ENCODE measurements around the gene ARF3. TPM values are rescaled to one million over a fixed set of nuclear protein-coding genes. Genes with fewer than 3 reads are reported as not detected.

The ARF3 gene
- total RNA-seq = 38.2 TPM

GRCh38 chr12:48957141-48958048 is at the start of gene ARF3:
TSS of gene ARF3 (minus strand) at chr12:48957487. CDS start at chr12:48941095, 16,392 bp downstream.
- Histone ChIP-seq H3K4me1 (ENCODE audit: insufficient read depth, low read length) (peaks cover 37% of the 10 kb centered on the region), H3K27me3 (ENCODE audit: insufficient read depth, low read length) (no peaks in the 10 kb centered on the region), H3K9me3 (ENCODE audit: low read depth, low read length) (no peaks in the 10 kb centered on the region), H3K4me3 (ENCODE audit: low read length) (peak within 1 kb of the TSS; percentile 94)

DNA sequence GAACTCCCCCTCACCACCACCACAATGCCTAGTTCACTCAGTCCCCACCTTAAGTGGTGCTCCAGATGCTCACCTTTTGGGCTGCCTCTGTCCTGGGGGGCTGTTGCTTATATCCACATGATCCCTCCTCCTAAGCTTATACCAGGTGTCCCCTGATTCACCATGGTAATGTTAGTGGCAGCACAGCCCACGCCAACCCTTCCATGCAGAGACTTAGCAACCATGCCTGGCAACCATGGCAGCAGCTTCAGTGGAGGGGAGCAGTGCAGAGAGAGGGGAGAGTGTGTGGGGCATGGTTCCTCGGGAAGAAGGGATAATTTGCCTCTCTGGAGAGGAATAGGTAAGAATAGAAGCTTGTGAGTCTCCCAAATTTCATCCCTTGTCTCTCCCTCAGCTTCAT is 43.1 kb upstream of the ARF3 start:
- peaks cover 44% of the 10 kb centered on the region for H3K27me3 ChIP-seq (ENCODE audit: insufficient read depth, low read length)

DNA sequence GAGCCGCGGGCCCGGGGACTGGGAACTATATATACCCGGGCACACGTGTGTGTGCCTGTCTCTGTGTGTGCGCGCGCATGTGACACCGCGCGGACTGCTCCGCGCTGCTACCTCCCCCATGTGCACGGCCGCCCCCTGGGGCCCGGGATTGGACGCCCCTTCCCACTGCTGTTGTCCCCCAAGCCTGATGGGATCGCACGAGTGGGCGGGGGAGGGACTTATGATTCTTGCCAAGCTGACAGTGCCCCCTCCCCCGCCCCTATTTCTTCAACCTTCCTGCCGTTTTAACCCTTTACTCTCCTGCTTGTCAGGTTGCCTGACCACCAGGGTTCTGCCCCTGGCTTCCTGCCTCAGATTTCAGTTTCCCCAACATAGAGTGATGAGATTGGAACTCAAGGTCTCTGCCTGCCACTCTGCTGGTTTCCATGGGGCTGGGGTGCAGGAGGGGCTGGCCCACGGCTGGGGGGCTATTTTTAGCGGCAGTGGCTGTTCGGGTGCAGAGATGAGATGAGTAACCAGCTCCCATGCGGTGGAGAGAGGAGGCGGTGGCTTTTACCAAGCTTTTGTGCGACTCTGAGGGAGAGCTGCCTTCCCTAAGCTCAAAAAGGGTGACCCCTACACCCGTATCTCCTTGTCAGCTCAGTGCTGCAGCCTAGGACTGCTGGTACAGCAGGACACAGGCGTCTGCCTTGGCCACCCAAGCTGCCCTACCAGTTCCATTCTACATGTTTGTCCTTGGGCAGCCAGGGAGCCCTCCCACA is 42.3 kb upstream of the ARF3 start, which contains the start of gene DDN:
TSS of gene DDN (minus strand) at position 5 of the 761 bp plus-strand sequence. CDS start 88 bp downstream, outside the sequence.
- Histone ChIP-seq H3K4me3 (ENCODE audit: low read length) (peak within 1 kb of the TSS; percentile 8), H3K9me3 (ENCODE audit: low read depth, low read length) (no peaks in the 10 kb centered on the region), H3K27me3 (ENCODE audit: insufficient read depth, low read length) (peaks cover 50% of the 10 kb centered on the region), H3K4me1 (ENCODE audit: insufficient read depth, low read length) (peaks cover 37% of the 10 kb centered on the region)

More for the DNA sequence above, 43.1 kb upstream of the ARF3 start:
- H3K4me1 ChIP-seq (ENCODE audit: insufficient read depth, low read length) = peaks cover 32% of the 10 kb centered on the region
- no peaks in the 10 kb centered on the region for H3K9me3 ChIP-seq (ENCODE audit: low read depth, low read length)
- no peak overlapping the region for H3K4me3 ChIP-seq (ENCODE audit: low read length)

GRCh38 chr12:48998497-48999353 is 41.4 kb upstream of the ARF3 start:
- peaks cover 37% of the 10 kb centered on the region for H3K4me1 ChIP-seq (ENCODE audit: insufficient read depth, low read length)
- H3K9me3 ChIP-seq (ENCODE audit: low read depth, low read length) = no peaks in the 10 kb centered on the region
- H3K4me3 ChIP-seq (ENCODE audit: low read length) = peak overlapping the region; percentile 8
- H3K27me3 ChIP-seq (ENCODE audit: insufficient read depth, low read length) = peaks cover 58% of the 10 kb centered on the region

- no peaks in the 10 kb centered on the region for H3K9me3 ChIP-seq (ENCODE audit: low read depth, low read length)
- H3K27me3 ChIP-seq (ENCODE audit: insufficient read depth, low read length) = peaks cover 66% of the 10 kb centered on the region
- H3K4me3 ChIP-seq (ENCODE audit: low read length) = peak overlapping the region; percentile 8
- peaks cover 37% of the 10 kb centered on the region for H3K4me1 ChIP-seq (ENCODE audit: insufficient read depth, low read length)
These were observed 40.6 kb upstream of the ARF3 start for GRCh38 chr12:48997719-48998496.

DNA sequence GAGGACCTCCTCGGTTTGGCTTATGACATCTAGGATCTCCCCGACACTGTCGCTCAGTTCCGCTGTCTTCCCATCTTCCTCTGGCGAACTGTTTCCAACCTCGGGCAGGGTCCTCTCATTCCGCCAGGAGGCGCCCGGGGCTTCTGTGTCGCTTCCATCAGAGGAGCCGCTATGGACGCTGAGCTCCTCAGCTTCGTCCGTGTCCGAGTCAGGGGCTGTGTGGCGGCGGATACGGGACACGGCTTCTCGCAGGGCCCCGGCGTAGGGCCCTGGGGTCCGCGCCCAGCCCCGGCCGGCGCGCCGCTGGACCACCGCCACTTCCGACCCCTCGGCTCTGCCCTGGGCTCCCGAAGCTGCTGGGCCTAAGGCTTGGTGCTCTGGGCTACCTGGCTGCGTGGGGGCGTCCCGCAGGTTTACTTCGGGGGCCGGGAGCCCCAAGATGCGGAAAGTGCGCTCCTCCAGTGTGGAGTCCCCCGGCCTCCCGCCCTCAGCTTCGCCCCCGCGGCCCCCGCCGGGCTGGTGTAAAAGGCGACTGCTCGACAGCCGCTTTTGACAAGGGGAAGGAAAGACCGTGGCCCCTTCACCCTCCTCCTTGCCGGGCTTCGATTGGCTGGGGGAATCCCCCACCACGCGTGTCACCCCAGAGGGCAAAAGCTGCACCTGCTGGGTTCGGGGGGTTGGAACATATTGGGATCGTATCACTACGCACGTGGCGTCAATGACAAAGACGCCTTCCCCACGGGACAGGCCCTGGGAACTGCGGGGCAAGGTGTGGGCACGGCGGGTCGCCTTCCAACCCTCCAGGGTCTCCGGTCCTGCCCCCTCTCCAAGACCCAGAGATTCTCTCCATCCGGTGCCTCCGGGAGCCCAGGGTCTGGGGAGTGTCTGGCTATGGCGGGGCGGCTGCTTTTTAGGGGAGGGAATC is 39.8 kb upstream of the ARF3 start:
- Histone ChIP-seq H3K4me1 (ENCODE audit: insufficient read depth, low read length) (peaks cover 37% of the 10 kb centered on the region), H3K27me3 (ENCODE audit: insufficient read depth, low read length) (peaks cover 68% of the 10 kb centered on the region), H3K4me3 (ENCODE audit: low read length) (peak overlapping the region; percentile 26), H3K9me3 (ENCODE audit: low read depth, low read length) (no peaks in the 10 kb centered on the region)

DNA sequence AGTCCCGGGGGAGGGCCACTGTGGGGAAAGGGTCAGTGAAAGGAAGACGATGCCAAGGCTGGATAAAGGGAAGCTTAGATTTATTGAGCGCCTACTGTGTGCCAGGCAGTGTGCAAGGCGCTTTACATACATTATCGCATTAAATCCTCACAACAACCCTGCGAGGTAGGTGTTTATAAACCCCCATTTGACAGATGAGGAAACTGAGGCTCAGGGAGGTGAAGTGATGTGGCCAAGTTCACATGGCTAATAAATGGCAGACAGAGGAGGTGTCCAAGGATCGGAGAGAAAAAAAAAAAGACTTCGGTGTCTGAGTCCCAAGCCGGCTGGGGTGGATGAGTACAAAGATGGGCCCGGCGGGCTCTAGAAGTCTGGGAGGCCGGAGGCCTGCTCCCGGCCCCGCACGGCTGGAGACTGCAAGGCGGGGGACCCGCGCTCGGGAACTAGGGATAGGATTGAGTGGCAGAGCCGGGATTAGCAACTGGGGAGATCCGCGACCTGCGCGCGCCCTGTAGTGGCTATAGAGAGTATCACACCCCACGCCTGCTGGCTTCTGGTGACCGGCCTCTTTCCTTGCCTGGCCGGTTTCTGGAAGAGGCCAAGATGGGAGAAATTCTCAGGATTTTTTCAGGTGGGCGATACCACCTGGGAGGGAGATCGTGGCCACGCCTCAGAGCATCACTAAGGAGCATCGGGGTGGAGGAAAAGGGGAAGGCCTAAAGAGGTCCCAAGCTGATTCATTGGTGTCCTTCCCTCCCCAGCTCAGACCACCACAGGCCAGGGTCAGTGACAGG is 38.0 kb upstream of the ARF3 start:
- Histone ChIP-seq H3K4me1 (ENCODE audit: insufficient read depth, low read length) (peaks cover 37% of the 10 kb centered on the region), H3K9me3 (ENCODE audit: low read depth, low read length) (no peaks in the 10 kb centered on the region), H3K4me3 (ENCODE audit: low read length) (no peak overlapping the region), H3K27me3 (ENCODE audit: insufficient read depth, low read length) (peaks cover 59% of the 10 kb centered on the region)

GRCh38 chr12:48994224-48995085 is 37.2 kb upstream of the ARF3 start:
- H3K4me3 ChIP-seq (ENCODE audit: low read length) = no peak overlapping the region
- H3K9me3 ChIP-seq (ENCODE audit: low read depth, low read length) = no peaks in the 10 kb centered on the region
- H3K27me3 ChIP-seq (ENCODE audit: insufficient read depth, low read length) = peaks cover 56% of the 10 kb centered on the region
- peaks cover 31% of the 10 kb centered on the region for H3K4me1 ChIP-seq (ENCODE audit: insufficient read depth, low read length)

DNA sequence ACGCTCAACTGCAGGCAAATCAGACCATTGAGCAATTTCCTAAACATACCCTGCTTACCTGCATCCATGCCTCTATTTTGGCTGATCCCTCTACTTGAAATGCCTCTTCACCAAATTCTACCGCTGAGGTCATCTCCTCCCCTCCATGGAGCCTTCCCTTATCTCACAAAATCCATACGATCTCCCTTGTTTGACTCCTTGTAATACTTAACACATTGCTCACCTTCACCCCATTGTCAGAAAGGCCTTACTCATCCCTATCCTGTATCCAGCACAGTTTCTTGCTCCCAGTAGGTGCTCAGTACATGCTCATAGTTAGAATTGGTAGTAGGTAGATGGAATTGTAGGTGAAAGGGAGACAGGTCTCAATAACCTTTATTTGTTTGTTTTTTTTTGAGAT is 36.5 kb upstream of the ARF3 start:
- H3K9me3 ChIP-seq (ENCODE audit: low read depth, low read length) = no peaks in the 10 kb centered on the region
- peaks cover 57% of the 10 kb centered on the region for H3K27me3 ChIP-seq (ENCODE audit: insufficient read depth, low read length)
- no peak overlapping the region for H3K4me3 ChIP-seq (ENCODE audit: low read length)
- peaks cover 25% of the 10 kb centered on the region for H3K4me1 ChIP-seq (ENCODE audit: insufficient read depth, low read length)

DNA sequence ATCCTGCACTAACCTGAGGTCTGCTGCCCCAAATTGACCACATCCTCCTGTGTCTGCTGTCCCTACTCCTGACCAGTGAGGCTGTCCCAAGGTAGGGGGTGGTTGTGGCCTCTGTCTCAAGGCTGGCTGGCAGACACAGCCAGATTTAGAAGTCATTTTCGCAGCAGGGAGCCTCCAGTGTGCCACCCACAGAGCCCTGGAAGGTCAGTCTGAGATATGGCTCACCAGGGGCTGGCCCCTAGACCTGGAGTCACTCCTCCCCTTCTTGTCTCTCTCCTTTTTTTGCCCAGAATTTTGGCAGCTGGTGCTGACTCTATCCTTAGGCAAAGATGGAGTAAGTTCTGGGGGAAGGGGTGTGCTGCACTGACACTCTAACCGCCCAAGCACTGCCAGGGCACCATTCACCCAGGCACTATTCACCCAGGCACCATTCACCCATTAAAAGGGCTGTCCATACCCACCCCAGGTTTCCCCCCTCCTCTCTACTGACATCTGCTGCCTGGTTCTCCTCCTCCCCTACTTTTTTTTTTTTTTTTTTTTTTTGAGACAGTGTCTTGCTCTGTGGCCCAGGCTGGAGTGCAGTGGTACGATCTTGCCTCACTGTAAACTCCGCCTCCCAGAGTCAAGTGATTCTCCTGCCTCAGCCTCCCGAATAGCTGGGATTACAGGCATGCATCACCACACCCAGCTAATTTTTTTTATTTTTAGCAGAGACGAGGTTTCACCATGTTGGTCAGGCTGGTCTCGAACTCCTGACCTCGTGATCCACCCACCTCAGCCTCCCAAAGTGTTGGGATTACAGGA is 34.2 kb upstream of the ARF3 start:
- Histone ChIP-seq H3K4me3 (ENCODE audit: low read length) (no peak overlapping the region), H3K4me1 (ENCODE audit: insufficient read depth, low read length) (peaks cover 6% of the 10 kb centered on the region), H3K27me3 (ENCODE audit: insufficient read depth, low read length) (peaks cover 49% of the 10 kb centered on the region), H3K9me3 (ENCODE audit: low read depth, low read length) (no peaks in the 10 kb centered on the region)

GRCh38 chr12:48990552-48990951 is 33.3 kb upstream of the ARF3 start:
- no peak overlapping the region for H3K4me3 ChIP-seq (ENCODE audit: low read length)
- no peaks in the 10 kb centered on the region for H3K9me3 ChIP-seq (ENCODE audit: low read depth, low read length)
- H3K4me1 ChIP-seq (ENCODE audit: insufficient read depth, low read length) = peaks cover 6% of the 10 kb centered on the region
- H3K27me3 ChIP-seq (ENCODE audit: insufficient read depth, low read length) = peaks cover 46% of the 10 kb centered on the region
